GM18951 (cell line): ENCODE measurements around the gene CLIC4.
"Not testable (repeated sequence)": the region's sequence is repeated elsewhere in the genome, so short reads cannot be mapped to it uniquely, and the experiment has no call there.

Source experiments
- POLR2A ChIP-seq: IDR thresholded peaks from 4 replicates; pipeline ENCODE4 v1.6.1; 2011; ENCODE audit warnings: mild to moderate bottlenecking; ENCODE audit not compliant: insufficient read length, insufficient read depth; ENCODE audit errors: extremely low read depth
- in situ Hi-C: fragments of 300-500 bp; cut with MboI; formaldehyde crosslinking; loops from one replicate; pipeline ENCODE4 v1.12.0; 2022; ENCODE audit warnings: low sequenced_read_pairs, mixed read lengths, inconsistent platforms; ENCODE audit not compliant: unreplicated experiment

The CLIC4 gene

GRCh38 chr1:24726741-24727140, 18.5 kb upstream of the CLIC4 start:
- in situ Hi-C loops: no loop called here
- TF ChIP-seq POLR2A: no peak

GRCh38 chr1:24727501-24728216, 17.6 kb upstream of the CLIC4 start:
- in situ Hi-C loops: no loop called here
- TF ChIP-seq POLR2A: no peak

GRCh38 chr1:24728982-24729381, 16.3 kb upstream of the CLIC4 start:
- in situ Hi-C loops: no loop called here

GRCh38 chr1:24732186-24732885, 12.9 kb upstream of the CLIC4 start:
- TF ChIP-seq POLR2A: no peak
- in situ Hi-C loops: no loop called here

More at GRCh38 chr1:24728982-24729381, 16.3 kb upstream of the CLIC4 start:
- no peak for TF ChIP-seq POLR2A

GRCh38 chr1:24733342-24733741, 11.9 kb upstream of the CLIC4 start:
- in situ Hi-C loops: not testable (repeated sequence)

- no peak for TF ChIP-seq POLR2A
- in situ Hi-C loops: no loop called here
These were observed 10.1 kb upstream of the CLIC4 start for GRCh38 chr1:24735156-24735508.

- in situ Hi-C loops: no loop called here
- TF ChIP-seq POLR2A: no peak
These were observed 9.5 kb upstream of the CLIC4 start for GRCh38 chr1:24735509-24736375.

- no peak for TF ChIP-seq POLR2A
- in situ Hi-C loops: no loop called here
These were observed 7.7 kb upstream of the CLIC4 start for GRCh38 chr1:24737368-24738117.

GRCh38 chr1:24739241-24739640, 6.0 kb upstream of the CLIC4 start:
- TF ChIP-seq POLR2A: no peak
- in situ Hi-C loops: no loop called here

- in situ Hi-C loops: no loop called here
- TF ChIP-seq POLR2A: peak; percentile 19
These were observed 2.9 kb upstream of the CLIC4 start for GRCh38 chr1:24742090-24742938.

GRCh38 chr1:24743404-24744211, 1.6 kb upstream of the CLIC4 start:
- no peak for TF ChIP-seq POLR2A
- in situ Hi-C loops: no loop called here

- TF ChIP-seq POLR2A: no peak
- in situ Hi-C loops: no loop called here
These were observed 615 bp downstream of the CLIC4 start for GRCh38 chr1:24745711-24746413.
